SK-N-SH (cell line): Measurements from ENCODE around the gene KCNN2. TPM values are rescaled to one million over a fixed set of nuclear protein-coding genes. Genes with fewer than 3 reads are reported as not detected.

Source experiments
- CTCF ChIA-PET: fragments of 300-600, 350-600 bp; formaldehyde crosslinking; extraction: SDS; loops from one replicate; lab custom pipeline; 2021; lab: Yijun Ruan, JAX
- POLR2A ChIA-PET: fragments of 350-600 bp; sonication (Branson Sonifier 250); formaldehyde crosslinking; extraction: SDS; loops from one replicate; lab custom pipeline; 2020; ENCODE audit warnings: antibody characterized with exemption, inconsistent platforms; lab: Yijun Ruan, JAX
- DNase-seq: peaks from one replicate; pipeline ENCODE4 v3.0.0; 2012
- H2AFZ ChIP-seq: fragments of 200-600 bp; sonication (generic); 2 replicates; pipeline ENCODE4 v1.8.1; 2016; ENCODE audit warnings: antibody characterized with exemption, mild to moderate bottlenecking, low read depth
- H3F3A ChIP-seq: fragments of 200-600 bp; sonication (generic); replicated peaks from 2 replicates; pipeline ENCODE3; 2016; ENCODE audit warnings: antibody characterized with exemption, mild to moderate bottlenecking; ENCODE audit not compliant: insufficient read depth
- H3K27ac ChIP-seq, 2 experiments: fragments of 200-500 bp in 1 of 2; fragments of 200-600 bp in 1 of 2; sonication (Bioruptor generic) in 1 of 2; sonication (generic), shearing (Covaris generic) in 1 of 2; 2 replicates each; pipeline versions ENCODE4 v1.5.1 to v1.6.1; 2014 to 2016; ENCODE audit warnings: low read depth in 2 of 2, inconsistent platforms in 1 of 2, low read length in 1 of 2, mild to moderate bottlenecking in 1 of 2, mixed read lengths in 1 of 2
- H3K27me3 ChIP-seq: fragments of 200-600 bp; sonication (generic), shearing (Covaris generic); 2 replicates; pipeline ENCODE4 v1.6.1; 2016; ENCODE audit warnings: mixed run types; ENCODE audit not compliant: insufficient read depth
- H3K36me3 ChIP-seq, 2 experiments: fragments of 200-500 bp in 1 of 2; fragments of 200-600 bp in 1 of 2; sonication (Bioruptor generic) in 1 of 2; sonication (generic) in 1 of 2; replicated peaks in 1 of 2; 2 replicates each; pipeline versions ENCODE3 to v1.5.1; 2014 to 2016; ENCODE audit warnings: low read length in 1 of 2, mild to moderate bottlenecking in 1 of 2; ENCODE audit not compliant: insufficient read depth in 2 of 2, control insufficient read depth in 1 of 2
- H3K4me1 ChIP-seq, 2 experiments: fragments of 200-500 bp in 1 of 2; fragments of 200-600 bp in 1 of 2; sonication (Bioruptor generic) in 1 of 2; sonication (generic), shearing (Covaris generic) in 1 of 2; 2 replicates each; pipeline versions ENCODE4 v1.5.1 to v1.6.1; 2014 to 2016; ENCODE audit warnings: low read depth in 1 of 2, low read length in 1 of 2, mixed run types in 1 of 2; ENCODE audit not compliant: insufficient read depth in 2 of 2, control insufficient read depth in 1 of 2
- H3K4me2 ChIP-seq: fragments of 200-600 bp; sonication (generic), shearing (Covaris generic); 2 replicates; pipeline ENCODE4 v1.6.1; 2017; ENCODE audit warnings: mixed run types
- H3K4me3 ChIP-seq, 2 experiments: fragments of 200-500 bp in 1 of 2; fragments of 200-600 bp in 1 of 2; sonication (Bioruptor generic) in 1 of 2; sonication (generic), shearing (Covaris generic) in 1 of 2; 2 replicates each; pipeline versions ENCODE4 v1.5.1 to v1.8.1; 2014 to 2016; ENCODE audit warnings: low read depth in 2 of 2, inconsistent platforms in 1 of 2, low read length in 1 of 2, mild to moderate bottlenecking in 1 of 2, mixed read lengths in 1 of 2, moderate library complexity in 1 of 2
- H3K79me2 ChIP-seq: fragments of 200-600 bp; sonication (generic); 2 replicates; pipeline ENCODE4 v1.8.1; 2017; ENCODE audit warnings: mild to moderate bottlenecking; ENCODE audit not compliant: insufficient read depth
- H3K9ac ChIP-seq: fragments of 200-600 bp; sonication (generic); 2 replicates; pipeline ENCODE4 v1.6.1; 2017; ENCODE audit warnings: mixed run types
- H3K9me2 ChIP-seq: fragments of 200-600 bp; sonication (generic); 2 replicates; pipeline ENCODE4 v1.6.1; 2017; ENCODE audit warnings: mixed run types
- H3K9me3 ChIP-seq: fragments of 200-600 bp; sonication (generic); 2 replicates; pipeline ENCODE4 v1.6.1; 2017; ENCODE audit warnings: mixed run types, mild to moderate bottlenecking, moderate library complexity
- H4K20me1 ChIP-seq: fragments of 200-600 bp; sonication (generic); 2 replicates; pipeline ENCODE4 v1.6.1; 2017; ENCODE audit warnings: mild to moderate bottlenecking, mixed run types; ENCODE audit not compliant: insufficient read depth
- CHD2 ChIP-seq: fragments of 150-350 bp; IDR thresholded peaks from 2 replicates; pipeline ENCODE4 v1.6.1; 2018; ENCODE audit warnings: low read length; ENCODE audit not compliant: partially characterized antibody
- EP300 ChIP-seq, 2 experiments: IDR thresholded peaks; 2 replicates each; pipeline versions ENCODE4 v1.4.0 to v1.6.1; 2012; ENCODE audit warnings: borderline replicate concordance in 1 of 2, low read depth in 1 of 2, low read length in 1 of 2
- GABPA ChIP-seq: IDR thresholded peaks from 2 replicates; pipeline ENCODE4 v1.4.0; 2012; ENCODE audit warnings: low read depth, mild to moderate bottlenecking
- JUND ChIP-seq: IDR thresholded peaks from 2 replicates; pipeline ENCODE4 v1.4.0; 2012
- MXI1 ChIP-seq: IDR thresholded peaks from 2 replicates; pipeline ENCODE4 v1.6.1; 2012; ENCODE audit warnings: mild to moderate bottlenecking, low read depth, low read length, improper control_type of control experiment
- NFIC ChIP-seq: IDR thresholded peaks from 2 replicates; pipeline ENCODE4 v1.4.0; 2012; ENCODE audit warnings: borderline replicate concordance
- RCOR1 ChIP-seq: fragments of 150-350 bp; IDR thresholded peaks from 2 replicates; pipeline ENCODE4 v1.6.1; 2017; ENCODE audit warnings: antibody characterized with exemption, low read length
- RFX5 ChIP-seq: IDR thresholded peaks from 2 replicates; pipeline ENCODE4 v1.6.1; 2012; ENCODE audit warnings: mild to moderate bottlenecking, improper control_type of control experiment, low read length
- RXRA ChIP-seq: IDR thresholded peaks from 2 replicates; pipeline ENCODE4 v1.4.0; 2012; ENCODE audit warnings: low read depth, mild to moderate bottlenecking, borderline replicate concordance
- SIN3A ChIP-seq: IDR thresholded peaks from 2 replicates; pipeline ENCODE4 v1.6.1; 2012; ENCODE audit warnings: low read depth, mild to moderate bottlenecking, low read length, moderate library complexity, borderline replicate concordance
- SMC3 ChIP-seq: IDR thresholded peaks from 2 replicates; pipeline ENCODE4 v1.6.1; 2012; ENCODE audit warnings: low read depth, low read length, improper control_type of control experiment
- TAF1 ChIP-seq: IDR thresholded peaks from 2 replicates; pipeline ENCODE4 v1.6.1; 2012; ENCODE audit warnings: low read depth, mild to moderate bottlenecking, low read length, moderate library complexity, borderline replicate concordance
- TCF12 ChIP-seq: IDR thresholded peaks from 2 replicates; pipeline ENCODE4 v1.4.0; 2012
- TEAD4 ChIP-seq: IDR thresholded peaks from 2 replicates; pipeline ENCODE4 v1.4.0; 2012; ENCODE audit warnings: mild to moderate bottlenecking, borderline replicate concordance; ENCODE audit not compliant: insufficient read depth
- YY1 ChIP-seq: IDR thresholded peaks from 2 replicates; pipeline ENCODE4 v1.4.0; 2012; ENCODE audit warnings: low read depth, mild to moderate bottlenecking
- WGBS: methylation state at CpG from one replicate; pipeline ENCODE4 v1.1.6; 2017; ENCODE audit warnings: low lambda C conversion rate; 5-methylcytosine and 5-hydroxymethylcytosine counted together
- polyA plus RNA-seq, 3 experiments: library from polyadenylated mRNA; depleted of rRNA; stranded (reverse); fragments of >200 nt; gene quantifications; 2 replicates each; pipeline ENCODE4 v1.2.3, GENCODE V29; 2012
- TF ChIP-seq, protein P1 (sequence below): fragments of 150-350 bp; IDR thresholded peaks from 2 replicates; pipeline ENCODE4 v1.6.1; 2016; ENCODE audit warnings: mild to moderate bottlenecking, low read depth, low read length
- TF ChIP-seq, protein P2 (sequence below): fragments of 200-600 bp; sonication (generic); IDR thresholded peaks from 2 replicates; pipeline ENCODE4 v1.6.1; 2017; ENCODE audit warnings: antibody characterized with exemption, mild to moderate bottlenecking, moderate library complexity
- TF ChIP-seq, protein P3 (sequence below): IDR thresholded peaks from 2 replicates; pipeline ENCODE4 v1.4.0; 2012; ENCODE audit warnings: low read depth, borderline replicate concordance

The KCNN2 gene
- polyA plus RNA-seq, 1 of the 3 experiments (the other 2 are of a cell fraction), result not detected

DNA sequence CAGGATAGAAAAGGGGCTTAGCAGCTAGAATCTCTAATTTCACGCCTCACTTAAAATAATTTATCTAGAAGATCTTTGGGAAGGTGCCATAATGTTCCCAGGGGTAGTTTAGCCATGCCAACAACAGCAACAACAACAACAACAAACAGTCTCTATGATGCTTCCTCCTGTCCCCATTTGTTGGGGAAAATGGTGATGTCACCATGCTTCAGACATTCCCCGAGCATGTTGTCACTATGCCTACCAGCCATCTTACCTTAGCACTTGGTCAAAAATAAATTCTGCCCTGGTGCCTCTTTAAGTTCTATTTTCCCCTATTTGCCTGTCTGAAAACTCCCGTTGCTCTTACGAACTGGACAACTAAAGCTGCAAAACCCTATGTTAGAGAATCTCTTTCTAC lies 76.6 kb downstream of the KCNN2 start:
- Histone ChIP-seq H2AFZ (no peak overlapping the region), H3K27ac (no peak overlapping the region), H3K79me2 (no peaks in the 10 kb centered on the region), H3K36me3 (no peaks in the 10 kb centered on the region), H4K20me1 (no peaks in the 10 kb centered on the region), H3K27me3 (no peaks in the 10 kb centered on the region), H3K4me1 (no peaks in the 10 kb centered on the region), H3K9me2 (no peaks in the 10 kb centered on the region), H3F3A (no peaks in the 10 kb centered on the region), H3K4me2 (no peak overlapping the region), H3K9me3 (no peaks in the 10 kb centered on the region), H3K4me3 (no peak overlapping the region), H3K9ac (no peak overlapping the region)
- CTCF ChIA-PET, result no interaction called here
- TF ChIP-seq TAF1 (no peak), GABPA (no peak), CHD2 (no peak), SMC3 (no peak), TCF12 (no peak), JUND (no peak), MXI1 (no peak), SIN3A (no peak), YY1 (no peak), NFIC (no peak), RCOR1 (no peak), RXRA (no peak), EP300 (IDR thresholded peaks at IDR 0.05; ENCODE audit: borderline replicate concordance in 1 of 2, low read depth in 1 of 2, low read length in 1 of 2) (no peak), RFX5 (no peak), TEAD4 (no peak)
- TF ChIP-seq, protein P1, sequence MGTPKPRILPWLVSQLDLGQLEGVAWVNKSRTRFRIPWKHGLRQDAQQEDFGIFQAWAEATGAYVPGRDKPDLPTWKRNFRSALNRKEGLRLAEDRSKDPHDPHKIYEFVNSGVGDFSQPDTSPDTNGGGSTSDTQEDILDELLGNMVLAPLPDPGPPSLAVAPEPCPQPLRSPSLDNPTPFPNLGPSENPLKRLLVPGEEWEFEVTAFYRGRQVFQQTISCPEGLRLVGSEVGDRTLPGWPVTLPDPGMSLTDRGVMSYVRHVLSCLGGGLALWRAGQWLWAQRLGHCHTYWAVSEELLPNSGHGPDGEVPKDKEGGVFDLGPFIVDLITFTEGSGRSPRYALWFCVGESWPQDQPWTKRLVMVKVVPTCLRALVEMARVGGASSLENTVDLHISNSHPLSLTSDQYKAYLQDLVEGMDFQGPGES, result no peak
- POLR2A ChIA-PET, result no interaction called here
- no peak for DNase-seq
- 22% methylated on average over 4 of the region's 4 CpGs for WGBS

DNA sequence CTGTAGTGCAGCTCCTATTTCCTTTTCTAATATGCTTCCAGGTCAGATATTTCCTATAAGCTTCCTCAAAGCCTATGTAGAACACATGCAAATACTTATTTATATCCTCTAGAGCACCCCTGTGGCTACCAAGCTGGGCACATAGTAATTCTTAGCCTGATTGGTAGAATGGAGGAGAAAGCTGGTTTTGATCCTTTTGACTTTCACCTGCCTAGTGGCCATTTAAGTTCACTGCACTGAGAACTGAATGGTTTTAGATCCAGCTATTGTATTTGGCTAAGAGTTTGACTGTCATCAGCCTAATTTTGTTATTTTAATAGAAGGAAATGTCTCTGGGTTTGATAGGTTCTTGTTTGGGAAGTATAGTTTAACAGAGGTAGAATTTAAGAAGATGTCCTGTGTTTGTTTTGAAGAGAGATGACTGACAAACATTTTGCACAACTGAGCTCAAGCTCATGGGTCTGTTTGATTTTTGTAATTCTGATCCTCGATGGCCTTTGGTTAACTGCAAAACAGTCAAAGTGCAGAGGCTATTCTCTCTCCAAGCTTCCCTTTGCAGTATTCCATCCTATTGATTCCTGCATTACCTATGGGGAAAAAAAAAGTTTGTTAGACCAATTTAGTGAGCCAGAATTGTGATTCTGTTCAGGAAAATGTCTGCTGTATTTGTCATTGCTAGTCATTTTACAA lies 85.4 kb downstream of the KCNN2 start:
- CTCF ChIA-PET, result interaction anchor here (0.8 to 6.3 kb wide), 5 partner anchors 8 to 834 kb away, joined by 3 to 72 read pairs (median 3); no protein-coding TSS in a partner anchor
- TF ChIP-seq, protein P2, sequence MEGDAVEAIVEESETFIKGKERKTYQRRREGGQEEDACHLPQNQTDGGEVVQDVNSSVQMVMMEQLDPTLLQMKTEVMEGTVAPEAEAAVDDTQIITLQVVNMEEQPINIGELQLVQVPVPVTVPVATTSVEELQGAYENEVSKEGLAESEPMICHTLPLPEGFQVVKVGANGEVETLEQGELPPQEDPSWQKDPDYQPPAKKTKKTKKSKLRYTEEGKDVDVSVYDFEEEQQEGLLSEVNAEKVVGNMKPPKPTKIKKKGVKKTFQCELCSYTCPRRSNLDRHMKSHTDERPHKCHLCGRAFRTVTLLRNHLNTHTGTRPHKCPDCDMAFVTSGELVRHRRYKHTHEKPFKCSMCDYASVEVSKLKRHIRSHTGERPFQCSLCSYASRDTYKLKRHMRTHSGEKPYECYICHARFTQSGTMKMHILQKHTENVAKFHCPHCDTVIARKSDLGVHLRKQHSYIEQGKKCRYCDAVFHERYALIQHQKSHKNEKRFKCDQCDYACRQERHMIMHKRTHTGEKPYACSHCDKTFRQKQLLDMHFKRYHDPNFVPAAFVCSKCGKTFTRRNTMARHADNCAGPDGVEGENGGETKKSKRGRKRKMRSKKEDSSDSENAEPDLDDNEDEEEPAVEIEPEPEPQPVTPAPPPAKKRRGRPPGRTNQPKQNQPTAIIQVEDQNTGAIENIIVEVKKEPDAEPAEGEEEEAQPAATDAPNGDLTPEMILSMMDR, result peak; percentile 39; the same call in 1 of the 2 replicates
- TF ChIP-seq, protein P3, sequence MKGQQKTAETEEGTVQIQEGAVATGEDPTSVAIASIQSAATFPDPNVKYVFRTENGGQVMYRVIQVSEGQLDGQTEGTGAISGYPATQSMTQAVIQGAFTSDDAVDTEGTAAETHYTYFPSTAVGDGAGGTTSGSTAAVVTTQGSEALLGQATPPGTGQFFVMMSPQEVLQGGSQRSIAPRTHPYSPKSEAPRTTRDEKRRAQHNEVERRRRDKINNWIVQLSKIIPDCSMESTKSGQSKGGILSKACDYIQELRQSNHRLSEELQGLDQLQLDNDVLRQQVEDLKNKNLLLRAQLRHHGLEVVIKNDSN, result no peak
- Histone ChIP-seq H3K9me3 (no peaks in the 10 kb centered on the region), H3K27ac (no peak overlapping the region), H3F3A (no peaks in the 10 kb centered on the region), H3K4me2 (no peak overlapping the region), H3K27me3 (no peaks in the 10 kb centered on the region), H3K9me2 (no peaks in the 10 kb centered on the region), H3K4me1 (peaks cover 0 to 4% of the 10 kb centered on the region in 2 experiments; a peak in 1 of 4 replicates), H4K20me1 (no peaks in the 10 kb centered on the region), H3K36me3 (no peaks in the 10 kb centered on the region), H3K4me3 (no peak overlapping the region), H2AFZ (no peak overlapping the region), H3K79me2 (no peaks in the 10 kb centered on the region), H3K9ac (no peak overlapping the region)
- no peak for DNase-seq
- WGBS, result 0% methylated on average over 1 of the region's 1 CpG
- POLR2A ChIA-PET, result no interaction called here
